Body of pancreas (tissue), 4 donors: ENCODE measurements around the gene AFF3. TPM values are rescaled to one million over a fixed set of nuclear protein-coding genes. Genes with fewer than 3 reads are reported as not detected.
A peak's percentile ranks its signal among the peaks of the same experiment; 100 is the strongest.
"Not testable (repeated sequence)": the region's sequence is repeated elsewhere in the genome, so short reads cannot be mapped to it uniquely, and the experiment has no call there.

Experiments used
- ATAC-seq: fragments of 150-250 bp; one replicate; pipeline ENCODE4 v1.9.1; 2016
- DNase-seq, 4 donors: peaks; one replicate each; pipeline ENCODE4 v3.0.0-alpha.2; 2019
- H3K27ac ChIP-seq, 4 donors: fragments of 200-600 bp; sonication (generic); 1 replicate in 3 of 4; 2 replicates in 1 of 4; pipeline versions ENCODE4 v1.5.1 to v1.6.1; 2016 to 2019; ENCODE audit warnings: mild to moderate bottlenecking in 1 of 4, mixed read lengths in 1 of 4, moderate library complexity in 1 of 4
- H3K27me3 ChIP-seq, 2 donors: fragments of 200-600 bp; sonication (generic); one replicate each; pipeline ENCODE4 v1.6.0; 2016; ENCODE audit warnings: mild to moderate bottlenecking in 1 of 2
- H3K36me3 ChIP-seq, 2 donors: fragments of 200-600 bp; sonication (generic); replicated peaks in 1 of 2; 2 replicates each; pipeline ENCODE4 v1.5.1; 2016; ENCODE audit warnings: low read depth in 2 of 2; ENCODE audit not compliant: insufficient read depth in 1 of 2
- H3K4me1 ChIP-seq: fragments of 200-600 bp; sonication (generic); one replicate; pipeline ENCODE4 v1.6.0; 2016
- H3K4me3 ChIP-seq, 2 donors: fragments of 200-600 bp; sonication (generic); 1 replicate in 1 of 2; 2 replicates in 1 of 2; pipeline ENCODE4 v1.5.1; 2016 to 2019
- H3K9me3 ChIP-seq, 3 donors: fragments of 200-600 bp; sonication (generic); 1 replicate in 2 of 3; 2 replicates in 1 of 3; pipeline ENCODE4 v1.5.1; 2016
- CTCF ChIP-seq, 7 experiments: fragments of 450-650 bp in 4 of 7; fragments of 200-600 bp in 3 of 7; sonication (generic) in 3 of 7; IDR thresholded peaks; one replicate each; pipeline ENCODE4 v1.5.1; 2016 to 2019; ENCODE audit warnings: antibody characterized with exemption in 7 of 7
- POLR2A ChIP-seq, 3 donors: fragments of 450-650 bp; IDR thresholded peaks; one replicate each; pipeline ENCODE4 v1.6.1; 2016; ENCODE audit warnings: antibody characterized with exemption in 3 of 3, mild to moderate bottlenecking in 2 of 3
- WGBS, 2 donors: methylation state at CpG; one replicate each; pipeline ENCODE4 v1.1.5; 2017; 5-methylcytosine and 5-hydroxymethylcytosine counted together
- intact Hi-C: fragments of 100-400 bp; cut with DNase I; formaldehyde crosslinking; loops from one replicate; pipeline ENCODE4 v1.15.1; 2023
- total RNA-seq, 2 donors: library from RNA; depleted of rRNA; stranded (reverse); fragments of >200 nt; gene quantifications; one replicate each; pipeline ENCODE4 v1.1.0, GENCODE V29; 2016

Gene AFF3
- total RNA-seq, 2 donors from 2014 or later: 0.52 to 0.99 TPM

GRCh38 chr2:99507937-99508818, 634.2 kb downstream of the AFF3 start:
- Histone ChIP-seq H3K4me3 (no peak overlapping the region), H3K4me1 (peaks cover 6% of the 10 kb centered on the region), H3K27ac (no peak overlapping the region), H3K27me3 (no peaks in the 10 kb centered on the region), H3K36me3 (no peaks in the 10 kb centered on the region), H3K9me3 (no peaks in the 10 kb centered on the region)
- 85 to 86% methylated on average over 7 of the region's 7 CpGs for WGBS, 2 donors
- DNase-seq (no peak), ATAC-seq (peak; percentile 74)
- TF ChIP-seq POLR2A (IDR thresholded peaks at IDR 0.05) (no peak), CTCF (IDR thresholded peaks at IDR 0.05) (no peak)
- intact Hi-C loops: no loop called here

DNA sequence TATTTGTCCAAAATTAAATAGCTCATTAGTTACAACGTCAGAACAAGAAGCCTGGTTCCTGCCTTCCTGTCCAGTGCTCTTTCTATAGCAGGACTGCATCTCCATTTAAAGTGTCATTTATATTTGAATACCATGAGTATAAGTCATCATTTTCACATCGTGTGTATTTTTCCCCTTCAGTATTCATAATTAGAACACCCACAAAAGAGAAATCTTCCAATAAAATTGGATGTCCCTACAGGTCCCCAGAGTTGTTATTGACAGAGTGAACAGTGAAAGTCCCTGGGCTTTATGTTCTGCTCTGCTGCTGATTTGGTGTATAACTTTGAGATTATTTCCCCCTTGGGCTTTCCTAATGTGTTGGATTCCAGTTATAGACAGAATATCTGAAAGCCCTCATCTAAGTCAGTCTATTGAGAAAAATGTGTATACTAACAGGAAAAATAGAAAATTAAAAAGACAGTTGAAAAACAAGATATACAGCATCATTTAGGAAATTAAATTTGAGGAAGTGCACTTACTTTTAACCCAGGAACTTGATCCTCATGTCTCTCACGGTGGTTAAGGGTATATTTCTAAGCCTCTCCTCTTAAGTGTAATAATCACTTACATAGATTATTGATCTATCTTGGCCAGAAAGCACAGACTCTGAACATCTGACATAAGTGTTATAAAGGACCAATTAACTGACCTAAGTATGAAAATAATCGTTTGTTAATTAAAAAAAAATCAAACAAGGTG, 637.4 kb downstream of the AFF3 start:
- peaks cover 6% of the 10 kb centered on the region for H3K4me1 ChIP-seq
- DNase-seq (no peak), ATAC-seq (no peak)
- WGBS, 2 donors: 34 to 35% methylated on average over 4 of the region's 4 CpGs
- H3K27ac ChIP-seq: no peak overlapping the region
- intact Hi-C loops: no loop called here
- H3K9me3 ChIP-seq: no peaks in the 10 kb centered on the region
- TF ChIP-seq POLR2A (IDR thresholded peaks at IDR 0.05): no peak
- TF ChIP-seq CTCF (IDR thresholded peaks at IDR 0.05): no peak
- H3K36me3 ChIP-seq: no peaks in the 10 kb centered on the region
- no peak overlapping the region for H3K4me3 ChIP-seq
- peaks cover 0 to 3% of the 10 kb centered on the region in 2 donors for H3K27me3 ChIP-seq

DNA sequence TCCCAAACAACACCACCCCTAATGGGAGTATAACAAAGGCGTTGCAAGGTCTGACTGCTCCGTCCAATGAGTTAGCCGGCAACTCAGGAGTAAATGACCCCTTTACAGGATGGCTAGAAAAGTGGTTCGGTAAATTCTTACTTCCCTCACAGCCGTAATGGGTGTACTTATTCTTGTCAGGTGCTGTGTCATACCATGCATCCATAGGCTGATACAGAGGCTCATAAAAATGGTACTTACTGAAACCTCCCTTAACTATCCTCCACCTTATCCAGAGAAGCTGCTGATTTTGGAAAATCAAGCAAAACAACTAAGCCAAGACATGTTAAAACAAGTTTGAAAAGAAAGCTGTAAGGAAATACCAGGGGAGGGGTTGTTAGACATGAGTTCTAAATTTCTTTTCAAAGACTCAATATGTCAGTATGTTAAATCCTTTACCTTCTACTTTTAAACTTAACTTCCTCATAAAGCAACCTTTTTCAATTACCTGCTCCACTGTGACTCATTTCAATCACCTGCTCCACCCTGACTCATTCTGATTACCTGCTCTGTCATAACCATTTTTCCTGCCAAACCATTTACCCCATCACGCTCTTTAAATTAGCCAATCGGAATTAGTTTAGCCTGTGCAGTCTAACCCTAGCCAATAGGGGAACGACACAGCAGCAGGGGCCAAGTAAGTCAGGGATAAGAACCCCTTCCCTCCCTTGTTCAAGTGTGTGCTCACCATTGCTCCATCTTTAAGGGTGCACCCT, 638.6 kb downstream of the AFF3 start:
- H3K9me3 ChIP-seq, H3K4me1 ChIP-seq, H3K4me3 ChIP-seq, H3K36me3 ChIP-seq, intact Hi-C loops, H3K27me3 ChIP-seq, ATAC-seq, DNase-seq, H3K27ac ChIP-seq: not testable (repeated sequence)
- WGBS, 2 donors: 78 to 82% methylated on average over 8 of the region's 8 CpGs

DNA sequence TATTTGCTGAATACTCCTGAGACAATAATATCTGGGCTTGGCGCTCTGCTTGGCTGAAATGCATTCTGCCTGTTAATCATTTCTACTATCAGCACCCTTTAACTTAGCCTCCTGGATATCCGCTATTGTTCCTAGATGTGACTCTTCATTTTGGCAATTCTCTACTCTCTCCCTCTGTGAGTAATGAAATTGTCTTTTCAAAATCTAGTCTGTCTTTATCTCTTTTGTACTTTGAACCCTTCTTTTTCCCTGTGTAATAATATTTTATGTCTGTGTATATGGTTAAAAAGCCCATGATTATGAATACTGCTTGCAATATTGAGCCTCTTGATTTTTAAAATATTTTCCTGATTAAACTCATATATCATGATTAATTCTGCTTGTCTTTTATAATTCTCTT, 646.4 kb downstream of the AFF3 start:
- Histone ChIP-seq H3K9me3 (no peaks in the 10 kb centered on the region), H3K27ac (no peak overlapping the region), H3K27me3 (peaks cover 0 to 3% of the 10 kb centered on the region in 2 donors), H3K4me3 (no peak overlapping the region), H3K36me3 (no peaks in the 10 kb centered on the region), H3K4me1 (no peaks in the 10 kb centered on the region)
- intact Hi-C loops: no loop called here
- WGBS, 2 donors: 53 to 61% methylated on average over 2 of the region's 2 CpGs
- no peak for TF ChIP-seq CTCF (IDR thresholded peaks at IDR 0.05)
- no peak for TF ChIP-seq POLR2A (IDR thresholded peaks at IDR 0.05)
- ATAC-seq (no peak), DNase-seq (no peak)

Other genes starting within 250 kb of the AFF3 start
- gene LONRF2, start 179.9 kb upstream of the AFF3 start, total RNA-seq: 10 to 100 TPM; 12.5 to 14.2 TPM